Psoas muscle (tissue), 8 donors: ENCODE results near the gene MAML3. TPM values are rescaled to one million over a fixed set of nuclear protein-coding genes. Genes with fewer than 3 reads are reported as not detected.

Experiments used
- ATAC-seq, 4 donors: fragments of 200-7000 bp; cut with Tn5 transposase; one replicate each; pipeline ENCODE4 v1.9.1; 2020; ENCODE audit warnings: moderate library complexity in 3 of 4, mild to moderate bottlenecking in 2 of 4
- DNase-seq, 2 donors: peaks; one replicate each; pipeline ENCODE4 v3.0.0-alpha.2; 2020
- H3K27ac ChIP-seq: fragments of 200-600 bp; one replicate; pipeline ENCODE4 v1.8.0; 2022
- H3K27me3 ChIP-seq, 3 donors: fragments of 200-600 bp in 1 of 3; one replicate each; pipeline versions ENCODE4 v1.6.1 to v1.8.0; 2013 to 2022; ENCODE audit warnings: low read length in 2 of 3, mild to moderate bottlenecking in 2 of 3, moderate library complexity in 1 of 3; ENCODE audit not compliant: insufficient read depth in 3 of 3
- H3K36me3 ChIP-seq, 2 donors: fragments of 200-600 bp in 1 of 2; one replicate each; pipeline versions ENCODE4 v1.6.1 to v1.8.0; 2013 to 2022; ENCODE audit warnings: low read depth in 1 of 2, mild to moderate bottlenecking in 1 of 2, moderate library complexity in 1 of 2; ENCODE audit not compliant: insufficient read depth in 1 of 2
- H3K4me1 ChIP-seq: fragments of 200-600 bp; one replicate; pipeline ENCODE4 v1.8.0; 2022
- H3K4me3 ChIP-seq: fragments of 200-600 bp; one replicate; pipeline ENCODE4 v1.8.0; 2022; ENCODE audit warnings: mild to moderate bottlenecking
- H3K9me3 ChIP-seq: fragments of 200-600 bp; one replicate; pipeline ENCODE4 v1.8.0; 2022
- WGBS, 3 donors: extraction: QIAGEN DNeasy Blood & Tissue Kit; methylation state at CpG; one replicate each; pipeline versions ENCODE4 v1.1.6 to v1.1.7; 2013; 5-methylcytosine and 5-hydroxymethylcytosine counted together
- intact Hi-C, 2 donors: fragments of 100-400 bp; cut with DNase I; formaldehyde crosslinking; loops; one replicate each; pipeline versions ENCODE4 v1.11.0 to v1.14.2; 2022
- polyA plus RNA-seq, 3 donors: library from polyadenylated mRNA; stranded (reverse); fragments of 200-250 nt; gene quantifications; one replicate each; pipeline ENCODE4 v1.2.3, GENCODE V29; 2013
- total RNA-seq, 4 donors: library from RNA; stranded (reverse); fragmentation: NEBNext Ultra II Directional in 2 of 4; extraction: Animal tissue kit (Norgen Biotek cat#: 25700) in 2 of 4; gene quantifications; one replicate each; pipeline versions ENCODE4 v1.2.1 to v1.2.4, GENCODE V29; 2021 to 2023
- TF ChIP-seq, protein P1 (sequence below): fragments of 200-600 bp; IDR thresholded peaks from one replicate; pipeline ENCODE4 v1.8.0; 2022; ENCODE audit warnings: antibody characterized with exemption
- donor health status: healthy with polysubstance abuse.
- donor health status: DM: no; HTN: no; CAD: no; lungs with moderate emphysema.
- donor health status: Bipolar disorder and iron deficiency.
- donor health status: healthy.
- donor health status: DM: yes; HTN: yes; CAD: no.
- donor health status: DM: no; HTN: no; CAD: no.
- donor health status: DM: no; HTN: no; CAD: no.
- donor health status: DM: yes; HTN: yes; CAD: no.

The MAML3 gene
- total and polyA plus RNA-seq, 7 donors: 0.43 to 2.7 (median 0.74) TPM

- intact Hi-C loops: no loop called here
- 85 to 88% (median 87%) methylated on average over 5 of the region's 5 CpGs for WGBS, 3 donors
- DNase-seq (no peak), ATAC-seq (no peak)
- Histone ChIP-seq H3K9me3 (no peaks in the 10 kb centered on the region), H3K27me3 (no peaks in the 10 kb centered on the region), H3K36me3 (no peaks in the 10 kb centered on the region), H3K4me1 (no peaks in the 10 kb centered on the region), H3K4me3 (no peak overlapping the region), H3K27ac (no peak overlapping the region)
- TF ChIP-seq, protein P1, sequence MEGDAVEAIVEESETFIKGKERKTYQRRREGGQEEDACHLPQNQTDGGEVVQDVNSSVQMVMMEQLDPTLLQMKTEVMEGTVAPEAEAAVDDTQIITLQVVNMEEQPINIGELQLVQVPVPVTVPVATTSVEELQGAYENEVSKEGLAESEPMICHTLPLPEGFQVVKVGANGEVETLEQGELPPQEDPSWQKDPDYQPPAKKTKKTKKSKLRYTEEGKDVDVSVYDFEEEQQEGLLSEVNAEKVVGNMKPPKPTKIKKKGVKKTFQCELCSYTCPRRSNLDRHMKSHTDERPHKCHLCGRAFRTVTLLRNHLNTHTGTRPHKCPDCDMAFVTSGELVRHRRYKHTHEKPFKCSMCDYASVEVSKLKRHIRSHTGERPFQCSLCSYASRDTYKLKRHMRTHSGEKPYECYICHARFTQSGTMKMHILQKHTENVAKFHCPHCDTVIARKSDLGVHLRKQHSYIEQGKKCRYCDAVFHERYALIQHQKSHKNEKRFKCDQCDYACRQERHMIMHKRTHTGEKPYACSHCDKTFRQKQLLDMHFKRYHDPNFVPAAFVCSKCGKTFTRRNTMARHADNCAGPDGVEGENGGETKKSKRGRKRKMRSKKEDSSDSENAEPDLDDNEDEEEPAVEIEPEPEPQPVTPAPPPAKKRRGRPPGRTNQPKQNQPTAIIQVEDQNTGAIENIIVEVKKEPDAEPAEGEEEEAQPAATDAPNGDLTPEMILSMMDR: no peak
Observed at GRCh38 chr4:139848028-139848427, 306.0 kb downstream of the MAML3 start.

GRCh38 chr4:139847602-139848001, 306.4 kb downstream of the MAML3 start:
- no peak for ATAC-seq
- H3K4me1 ChIP-seq: no peaks in the 10 kb centered on the region
- intact Hi-C loops: no loop called here
- H3K4me3 ChIP-seq: no peak overlapping the region
- H3K9me3 ChIP-seq: no peaks in the 10 kb centered on the region
- DNase-seq: no peak
- H3K36me3 ChIP-seq: no peaks in the 10 kb centered on the region
- TF ChIP-seq, protein P1: no peak
- no peak overlapping the region for H3K27ac ChIP-seq
- no peaks in the 10 kb centered on the region for H3K27me3 ChIP-seq

GRCh38 chr4:139846766-139847165, 307.2 kb downstream of the MAML3 start:
- Histone ChIP-seq H3K4me1 (no peaks in the 10 kb centered on the region), H3K27ac (no peak overlapping the region), H3K4me3 (no peak overlapping the region), H3K9me3 (no peaks in the 10 kb centered on the region), H3K27me3 (no peaks in the 10 kb centered on the region), H3K36me3 (no peaks in the 10 kb centered on the region)
- WGBS, 3 donors: 85 to 100% (median 100%) methylated on average over 1 of the region's 1 CpG
- no peak for DNase-seq
- intact Hi-C loops: no loop called here
- TF ChIP-seq, protein P1: no peak
- ATAC-seq: no peak

DNA sequence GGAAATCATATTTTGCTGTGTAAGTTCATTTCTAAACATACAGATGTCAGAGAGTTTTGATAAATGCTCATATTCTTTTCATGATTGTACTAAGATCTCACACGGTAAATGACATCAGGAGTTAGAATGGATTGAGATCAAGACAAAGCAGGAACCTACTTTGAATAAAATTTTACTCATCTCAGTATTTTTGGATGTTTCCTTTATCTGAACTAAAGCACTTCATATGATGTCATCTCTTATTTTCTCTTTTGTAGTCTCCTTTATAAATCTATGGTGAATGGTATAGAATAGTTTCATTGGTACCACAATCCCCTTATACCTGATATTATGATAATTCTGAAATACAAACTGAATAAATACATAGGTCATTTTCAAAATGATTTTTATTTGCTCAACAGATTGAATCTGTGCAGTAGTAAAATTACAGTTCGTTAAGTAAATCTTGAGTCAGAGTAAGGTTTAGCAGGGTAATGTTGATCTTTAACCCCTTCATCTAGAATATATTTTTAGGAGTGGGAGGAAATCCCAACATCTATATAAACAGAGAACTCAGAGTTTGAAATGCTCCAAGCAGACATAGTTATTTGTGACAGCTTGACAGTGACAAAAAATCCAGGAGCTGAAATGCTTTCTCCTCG, 308.4 kb downstream of the MAML3 start:
- Histone ChIP-seq H3K4me1 (no peaks in the 10 kb centered on the region), H3K27ac (no peak overlapping the region), H3K27me3 (no peaks in the 10 kb centered on the region), H3K36me3 (no peaks in the 10 kb centered on the region), H3K4me3 (no peak overlapping the region), H3K9me3 (no peaks in the 10 kb centered on the region)
- ATAC-seq (no peak), DNase-seq (no peak)
- intact Hi-C loops: no loop called here
- WGBS, 3 donors: 85 to 92% (median 87%) methylated on average over 3 of the region's 3 CpGs
- TF ChIP-seq, protein P1: no peak

GRCh38 chr4:139844459-139845036, 309.4 kb downstream of the MAML3 start:
- TF ChIP-seq, protein P1: no peak
- intact Hi-C loops: no loop called here
- Histone ChIP-seq H3K9me3 (no peaks in the 10 kb centered on the region), H3K4me1 (no peaks in the 10 kb centered on the region), H3K27me3 (no peaks in the 10 kb centered on the region), H3K27ac (no peak overlapping the region), H3K4me3 (no peak overlapping the region), H3K36me3 (no peaks in the 10 kb centered on the region)
- ATAC-seq (peak in 1 of 4 donors; percentile 27), DNase-seq (no peak)
